H1 (cell line): Measurements from ENCODE around the gene B3GALT6.

ENCODE experiments used
- EZH2 ChIP-seq: fragments of 200-600 bp; sonication (generic); IDR thresholded peaks from 2 replicates; pipeline ENCODE4 v1.7.1; 2012; ENCODE audit warnings: low read depth, mild to moderate bottlenecking, moderate library complexity, low read length, inconsistent platforms; ENCODE audit not compliant: severe bottlenecking
- JUN ChIP-seq: IDR thresholded peaks from 2 replicates; pipeline ENCODE4 v1.6.1; 2011; ENCODE audit warnings: low read depth, mild to moderate bottlenecking, improper control_type of control experiment, low read length
- MAFK ChIP-seq: IDR thresholded peaks from 2 replicates; pipeline ENCODE4 v1.6.1; 2012; ENCODE audit warnings: low read depth, mild to moderate bottlenecking, improper control_type of control experiment, low read length
- NRF1 ChIP-seq: IDR thresholded peaks from 2 replicates; pipeline ENCODE4 v1.6.1; 2011; ENCODE audit warnings: mild to moderate bottlenecking, low read depth, low read length, improper control_type of control experiment
- POLR2AphosphoS5 ChIP-seq: IDR thresholded peaks from 2 replicates; pipeline ENCODE4 v1.6.1; 2011; ENCODE audit warnings: low read depth, low read length
- RAD21 ChIP-seq, 2 experiments: IDR thresholded peaks in 1 of 2; conservative IDR thresholded peaks in 1 of 2; 2 replicates each; pipeline ENCODE4 v1.6.1; 2011; ENCODE audit warnings: low read depth in 2 of 2, low read length in 2 of 2, improper control_type of control experiment in 1 of 2, inconsistent platforms in 1 of 2, mild to moderate bottlenecking in 1 of 2, moderate library complexity in 1 of 2
- RBBP5 ChIP-seq: IDR thresholded peaks from 2 replicates; pipeline ENCODE4 v1.7.1; 2012; ENCODE audit warnings: low read depth, mild to moderate bottlenecking, inconsistent platforms, low read length, moderate library complexity, borderline replicate concordance
- SAP30 ChIP-seq: fragments of 300-600 bp; sonication (generic); IDR thresholded peaks from 2 replicates; pipeline ENCODE4 v1.7.1; 2012; ENCODE audit warnings: low read length, moderate library complexity, mild to moderate bottlenecking, inconsistent platforms; ENCODE audit not compliant: insufficient read depth, insufficient replicate concordance
- SUZ12 ChIP-seq: fragments of 200-600 bp; sonication (generic); IDR thresholded peaks from 2 replicates; pipeline ENCODE4 v1.6.1; 2012; ENCODE audit warnings: mild to moderate bottlenecking, inconsistent platforms, low read length, moderate library complexity, mixed read lengths
- TF ChIP-seq, protein P1 (sequence below), 3 experiments: IDR thresholded peaks; 1 replicate in 2 of 3; 2 replicates in 1 of 3; pipeline versions ENCODE4 v1.5.1 to v1.6.1; 2011; ENCODE audit warnings: low read length in 3 of 3, mild to moderate bottlenecking in 3 of 3, inconsistent platforms in 2 of 3, low read depth in 1 of 3, moderate library complexity in 1 of 3; ENCODE audit not compliant: insufficient read depth in 1 of 3; ENCODE audit errors: control extremely low read depth in 1 of 3

DNA sequence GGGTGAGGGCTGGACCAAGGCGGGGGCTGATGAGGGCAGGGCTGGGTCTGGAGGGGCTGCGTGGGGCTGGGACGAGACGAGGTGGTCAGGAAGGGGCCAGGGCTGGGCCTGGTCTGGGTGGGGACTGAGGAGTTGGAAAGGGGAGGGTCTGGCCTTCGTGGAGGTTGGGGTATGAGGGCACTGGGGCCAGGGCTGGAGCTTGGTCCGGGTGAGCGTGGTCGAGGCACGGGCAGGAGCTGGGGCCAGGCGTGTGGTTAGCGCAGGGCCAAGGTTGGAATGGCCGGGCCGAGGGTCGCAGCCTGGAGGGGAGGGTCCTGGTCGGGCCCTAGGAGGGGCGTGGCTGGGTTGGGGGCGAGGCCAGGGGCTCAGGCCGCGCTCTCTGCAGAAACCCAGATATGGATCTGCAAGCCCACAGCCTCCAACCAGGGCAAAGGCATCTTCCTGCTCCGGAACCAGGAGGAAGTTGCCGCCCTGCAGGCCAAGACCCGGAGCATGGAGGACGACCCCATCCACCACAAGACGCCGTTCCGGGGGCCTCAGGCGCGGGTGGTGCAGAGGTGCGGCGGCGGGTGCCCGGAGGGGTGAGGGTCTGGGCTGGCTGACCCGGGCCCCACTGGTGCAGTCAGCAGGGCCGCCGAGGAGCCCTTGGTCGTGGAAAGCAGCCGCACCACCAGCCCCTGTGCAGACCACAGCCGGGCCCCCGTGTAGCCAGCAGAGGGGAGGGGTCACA lies 49.4 kb upstream of the B3GALT6 start:
- TF ChIP-seq, protein P1, sequence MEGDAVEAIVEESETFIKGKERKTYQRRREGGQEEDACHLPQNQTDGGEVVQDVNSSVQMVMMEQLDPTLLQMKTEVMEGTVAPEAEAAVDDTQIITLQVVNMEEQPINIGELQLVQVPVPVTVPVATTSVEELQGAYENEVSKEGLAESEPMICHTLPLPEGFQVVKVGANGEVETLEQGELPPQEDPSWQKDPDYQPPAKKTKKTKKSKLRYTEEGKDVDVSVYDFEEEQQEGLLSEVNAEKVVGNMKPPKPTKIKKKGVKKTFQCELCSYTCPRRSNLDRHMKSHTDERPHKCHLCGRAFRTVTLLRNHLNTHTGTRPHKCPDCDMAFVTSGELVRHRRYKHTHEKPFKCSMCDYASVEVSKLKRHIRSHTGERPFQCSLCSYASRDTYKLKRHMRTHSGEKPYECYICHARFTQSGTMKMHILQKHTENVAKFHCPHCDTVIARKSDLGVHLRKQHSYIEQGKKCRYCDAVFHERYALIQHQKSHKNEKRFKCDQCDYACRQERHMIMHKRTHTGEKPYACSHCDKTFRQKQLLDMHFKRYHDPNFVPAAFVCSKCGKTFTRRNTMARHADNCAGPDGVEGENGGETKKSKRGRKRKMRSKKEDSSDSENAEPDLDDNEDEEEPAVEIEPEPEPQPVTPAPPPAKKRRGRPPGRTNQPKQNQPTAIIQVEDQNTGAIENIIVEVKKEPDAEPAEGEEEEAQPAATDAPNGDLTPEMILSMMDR (IDR thresholded peaks at IDR 0.05; ENCODE audit: control extremely low read depth in 1 of 3, insufficient read depth in 1 of 3, low read depth in 1 of 3, low read length in 3 of 3): no peak
- no peak for TF ChIP-seq SAP30
- TF ChIP-seq JUN: no peak
- no peak for TF ChIP-seq EZH2
- TF ChIP-seq POLR2AphosphoS5: no peak
- no peak for TF ChIP-seq SUZ12
- no peak for TF ChIP-seq RAD21 (IDR thresholded peaks at IDR 0.05 in 1 of 2, conservative IDR thresholded peaks at IDR 0.05 in 1 of 2; ENCODE audit: low read depth in 2 of 2, low read length in 2 of 2)
- no peak for TF ChIP-seq RBBP5
- TF ChIP-seq NRF1: no peak
- TF ChIP-seq MAFK: no peak
